Type B pancreatic cell (in vitro differentiated cells): ENCODE results near the gene ZNF74. TPM values are rescaled to one million over a fixed set of nuclear protein-coding genes. Genes with fewer than 3 reads are reported as not detected.
"Not testable (repeated sequence)": the region's sequence is repeated elsewhere in the genome, so short reads cannot be mapped to it uniquely, and the experiment has no call there.

Experiments
- DNase-seq: peaks from one replicate; pipeline ENCODE4 v3.0.0; 2021; ENCODE audit warnings: mixed read lengths; ENCODE audit not compliant: unreplicated experiment; ENCODE audit errors: extremely low spot score
- H3K27ac Mint-ChIP-seq: 2 replicates; pipeline ENCODE4 v1.8.0; 2021; ENCODE audit warnings: mild to moderate bottlenecking, mixed read lengths
- H3K27me3 Mint-ChIP-seq: 2 replicates; pipeline ENCODE4 v1.8.0; 2021; ENCODE audit warnings: mixed read lengths
- H3K36me3 Mint-ChIP-seq: 2 replicates; pipeline ENCODE4 v1.8.0; 2021; ENCODE audit warnings: mixed read lengths
- H3K4me1 Mint-ChIP-seq: one replicate; pipeline ENCODE4 v1.8.0; 2021; ENCODE audit warnings: mixed read lengths; ENCODE audit not compliant: unreplicated experiment
- H3K4me3 Mint-ChIP-seq: 2 replicates; pipeline ENCODE4 v1.8.0; 2021; ENCODE audit warnings: mild to moderate bottlenecking, mixed read lengths
- H3K9me3 Mint-ChIP-seq: 2 replicates; pipeline ENCODE4 v1.8.0; 2021; ENCODE audit warnings: mixed read lengths
- CTCF ChIP-seq: fragments of 200-600 bp; sonication (generic); conservative IDR thresholded peaks from 2 replicates; pipeline ENCODE4 v1.5.0; 2021; ENCODE audit warnings: antibody characterized with exemption, mild to moderate bottlenecking
- total RNA-seq: library from RNA; stranded (reverse); gene quantifications from 2 replicates; pipeline ENCODE4 v1.2.1, GENCODE V29; 2021; ENCODE audit warnings: low replicate concordance

ZNF74 gene
- total RNA-seq, 1 donor from 2014 or later = 39.5 TPM

GRCh38 chr22:20449819-20450550 lies 56.0 kb downstream of the ZNF74 start:
- TF ChIP-seq CTCF = no peak
- Mint-ChIP-seq H3K27me3 (no peaks in the 10 kb centered on the region), H3K4me1 (no peaks in the 10 kb centered on the region), H3K9me3 (no peaks in the 10 kb centered on the region), H3K4me3 (no peak overlapping the region), H3K27ac (no peak overlapping the region), H3K36me3 (peaks cover 9% of the 10 kb centered on the region)
- no peak for DNase-seq

DNA sequence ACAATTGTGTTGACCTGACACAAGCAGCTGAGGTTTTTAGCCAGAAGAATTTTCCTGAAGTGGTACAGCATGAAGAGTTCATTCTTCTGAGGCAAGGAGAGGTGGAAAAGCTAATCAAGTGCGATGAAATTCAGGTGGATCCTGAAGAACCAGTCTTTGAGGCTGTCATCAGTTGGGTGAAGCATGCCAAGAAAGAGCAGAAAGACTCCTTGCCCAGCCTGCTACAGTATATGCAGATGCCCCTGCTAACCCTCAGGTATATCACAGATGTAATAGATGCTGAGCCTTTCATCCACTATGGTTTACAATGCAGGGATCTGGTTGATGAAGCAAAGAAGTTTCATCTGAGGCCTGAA lies 56.6 kb downstream of the ZNF74 start:
- DNase-seq = no peak
- peaks cover 13% of the 10 kb centered on the region for H3K36me3 Mint-ChIP-seq
- no peak overlapping the region for H3K27ac Mint-ChIP-seq
- H3K4me3 Mint-ChIP-seq = no peak overlapping the region
- H3K9me3 Mint-ChIP-seq = no peaks in the 10 kb centered on the region
- H3K27me3 Mint-ChIP-seq = no peaks in the 10 kb centered on the region
- TF ChIP-seq CTCF = no peak
- peaks cover 1% of the 10 kb centered on the region for H3K4me1 Mint-ChIP-seq

DNA sequence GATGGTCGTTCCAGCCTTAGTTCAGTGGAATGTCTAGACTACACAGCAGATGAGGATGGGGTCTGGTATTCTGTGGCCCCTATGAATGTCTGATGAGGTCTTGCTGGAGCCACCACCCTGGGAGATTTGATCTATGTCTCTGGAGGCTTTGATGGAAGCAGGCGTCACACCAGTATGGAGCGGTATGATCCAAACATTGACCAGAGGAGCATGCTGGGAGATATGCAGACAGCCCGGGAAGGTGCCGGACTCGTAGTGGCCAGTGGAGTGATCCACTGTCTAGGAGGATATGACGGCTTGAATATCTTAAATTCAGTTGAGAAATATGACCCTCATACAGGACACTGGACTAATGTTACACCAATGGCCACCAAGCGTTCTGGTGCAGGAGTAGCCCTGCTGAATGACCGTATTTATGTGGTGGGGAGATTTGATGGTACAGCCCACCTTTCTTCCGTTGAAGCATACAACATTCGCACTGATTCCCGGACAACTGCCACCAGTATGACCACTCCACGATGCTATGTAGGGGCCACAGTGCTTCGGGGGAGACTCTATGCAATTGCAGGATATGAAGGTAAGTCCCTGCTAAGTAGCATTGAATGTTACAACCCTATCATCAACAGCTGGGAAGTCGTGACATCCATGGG lies 57.3 kb downstream of the ZNF74 start:
- H3K27me3 Mint-ChIP-seq, H3K9me3 Mint-ChIP-seq: not testable (repeated sequence)
- H3K36me3 Mint-ChIP-seq = peaks cover 20% of the 10 kb centered on the region

GRCh38 chr22:20451920-20452319 lies 58.0 kb downstream of the ZNF74 start:
- TF ChIP-seq CTCF = no peak
- no peak for DNase-seq
- Mint-ChIP-seq H3K4me1 (peaks cover 12% of the 10 kb centered on the region), H3K27ac (no peak overlapping the region), H3K36me3 (peaks cover 21% of the 10 kb centered on the region), H3K9me3 (no peaks in the 10 kb centered on the region), H3K27me3 (no peaks in the 10 kb centered on the region), H3K4me3 (no peak overlapping the region)

More for the DNA sequence above, 57.3 kb downstream of the ZNF74 start:
- not testable (repeated sequence) for H3K4me3 Mint-ChIP-seq, DNase-seq, H3K4me1 Mint-ChIP-seq, H3K27ac Mint-ChIP-seq

GRCh38 chr22:20453222-20453621 lies 59.3 kb downstream of the ZNF74 start:
- H3K9me3 Mint-ChIP-seq = no peaks in the 10 kb centered on the region
- H3K27ac Mint-ChIP-seq = no peak overlapping the region
- DNase-seq = no peak
- no peak overlapping the region for H3K4me3 Mint-ChIP-seq
- peaks cover 21% of the 10 kb centered on the region for H3K36me3 Mint-ChIP-seq
- no peaks in the 10 kb centered on the region for H3K27me3 Mint-ChIP-seq
- peaks cover 12% of the 10 kb centered on the region for H3K4me1 Mint-ChIP-seq
- no peak for TF ChIP-seq CTCF

DNA sequence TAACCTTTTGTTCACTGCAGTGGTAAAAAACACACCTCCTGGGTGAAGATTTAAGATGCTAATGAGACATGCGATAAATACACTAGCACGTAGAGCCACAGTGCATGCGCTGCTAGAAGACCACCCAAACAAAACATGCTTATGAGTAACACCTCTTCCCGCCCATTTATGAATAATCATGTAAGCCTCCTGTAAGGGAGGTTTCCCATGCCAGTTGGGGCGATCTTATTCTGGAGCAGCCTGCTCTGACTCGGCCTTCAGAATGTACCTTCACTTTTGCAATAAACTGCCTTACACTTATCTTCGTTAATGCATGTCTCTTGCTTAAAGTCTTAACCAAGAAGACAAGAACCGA lies 61.7 kb downstream of the ZNF74 start:
- Mint-ChIP-seq H3K27me3 (no peaks in the 10 kb centered on the region), H3K9me3 (no peaks in the 10 kb centered on the region), H3K4me3 (no peak overlapping the region), H3K27ac (no peak overlapping the region), H3K4me1 (peaks cover 19% of the 10 kb centered on the region), H3K36me3 (peaks cover 19% of the 10 kb centered on the region)
- DNase-seq = no peak
- TF ChIP-seq CTCF = no peak
